Measurements from ENCODE around the gene ENTPD7.

ENTPD7 gene

DNA sequence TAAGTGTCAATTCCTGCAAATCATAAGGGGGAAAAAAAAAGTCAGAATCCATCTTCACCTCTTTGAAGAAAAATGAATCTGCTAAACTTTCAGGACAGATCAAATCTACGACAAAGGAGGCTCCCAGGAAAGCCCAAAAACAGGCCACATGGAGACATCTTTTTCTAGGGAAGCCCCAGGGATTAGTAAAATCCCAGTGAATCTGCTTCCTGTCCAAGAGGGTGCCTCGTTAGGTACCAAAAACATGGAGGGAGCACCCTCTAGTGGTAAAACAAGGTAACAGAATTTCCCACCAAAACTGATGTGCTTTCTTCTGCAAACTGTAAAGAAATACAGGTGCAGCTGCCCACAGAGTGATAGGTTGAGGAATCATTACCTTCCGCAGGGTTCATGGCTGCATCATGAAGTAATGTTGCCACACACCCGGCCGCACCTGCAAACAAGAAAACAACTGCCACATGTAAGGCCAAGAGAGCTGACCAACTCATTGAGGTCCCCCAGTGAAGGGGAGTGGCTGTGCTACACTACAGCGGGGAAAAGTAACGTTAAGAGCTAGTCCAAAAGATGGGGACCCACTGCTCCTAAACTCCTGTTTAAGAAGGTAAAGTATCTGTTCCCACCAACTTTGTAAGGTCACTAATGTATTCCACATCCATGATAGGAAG lies 47.0 kb upstream of the ENTPD7 start:
- ChIA-PET CTCF (interaction anchor here (0.6 to 7.6 kb wide), 38 partner anchors 8 to 1096 kb away, joined by 3 to 104 read pairs (median 4); partner anchors contain the start of genes GOT1 and SLC25A28), POLR2A (interaction anchor here (0.7 to 2.2 kb wide), 4 partner anchors 9 to 176 kb away, joined by 3 to 6 read pairs (median 6); partner anchors contain the start of genes ENTPD7 and SLC25A28)
- H3K4me1 ChIP-seq (ENCODE audit: control insufficient read depth, insufficient read depth, low read length) = 0 out of 2 replicates have a peak, but pooled peaks cover 3% of the 10 kb centered on the region
- no peak overlapping the region for H3K4me3 ChIP-seq (ENCODE audit: low read depth, low read length)
- peaks cover 10 to 52% of the 10 kb centered on the region in 2 experiments; a peak in 1 of 3 replicates for H3K36me3 ChIP-seq (ENCODE audit: control insufficient read depth in 2 of 2, insufficient read depth in 1 of 2, low read length in 2 of 2)
- no peak overlapping the region for H3K27ac ChIP-seq (ENCODE audit: extremely low read depth, low read depth, low read length)
- H3K9me3 ChIP-seq (ENCODE audit: control insufficient read depth, insufficient read depth, low read depth, low read length) = no peaks in the 10 kb centered on the region
- TF ChIP-seq ZNF837 (tag by site-specific recombination; IDR thresholded peaks at IDR 0.05) (no peak), RBAK (tag by site-specific recombination; IDR thresholded peaks at IDR 0.05) (no peak), ZBTB44 (tag by site-specific recombination; IDR thresholded peaks at IDR 0.05) (no peak), ZNF133 (tag by site-specific recombination; IDR thresholded peaks at IDR 0.05) (no peak), ZNF692 (tag by site-specific recombination; IDR thresholded peaks at IDR 0.05) (no peak), ZFP37 (tag by site-specific recombination; IDR thresholded peaks at IDR 0.05) (no peak), ZSCAN30 (tag by site-specific recombination; IDR thresholded peaks at IDR 0.05) (peak; percentile 68), ZBTB8A (tag by site-specific recombination; IDR thresholded peaks at IDR 0.05) (peak; percentile 71), ZNF341 (tag by site-specific recombination; IDR thresholded peaks at IDR 0.05; ENCODE audit: low read depth) (no peak), ZBTB26 (tag by site-specific recombination; optimal IDR thresholded peaks at IDR 0.05) (no peak), YY2 (tag by site-specific recombination; IDR thresholded peaks at IDR 0.05) (no peak), CTCF (tag by site-specific recombination; IDR thresholded peaks at IDR 0.05) (peak; percentile 78), BCL11A (tag by site-specific recombination; IDR thresholded peaks at IDR 0.05; ENCODE audit: low read depth) (no peak), ZNF239 (tag by site-specific recombination; IDR thresholded peaks at IDR 0.05) (no peak), ZBTB11 (tag by site-specific recombination; conservative IDR thresholded peaks at IDR 0.05; ENCODE audit: low read depth) (0 out of 2 replicates have a peak, but pooled peaks have one; percentile 14), ZNF707 (tag by site-specific recombination; IDR thresholded peaks at IDR 0.05) (no peak), ZSCAN23 (tag by site-specific recombination; IDR thresholded peaks at IDR 0.05) (no peak)
- TF ChIP-seq, protein P1, sequence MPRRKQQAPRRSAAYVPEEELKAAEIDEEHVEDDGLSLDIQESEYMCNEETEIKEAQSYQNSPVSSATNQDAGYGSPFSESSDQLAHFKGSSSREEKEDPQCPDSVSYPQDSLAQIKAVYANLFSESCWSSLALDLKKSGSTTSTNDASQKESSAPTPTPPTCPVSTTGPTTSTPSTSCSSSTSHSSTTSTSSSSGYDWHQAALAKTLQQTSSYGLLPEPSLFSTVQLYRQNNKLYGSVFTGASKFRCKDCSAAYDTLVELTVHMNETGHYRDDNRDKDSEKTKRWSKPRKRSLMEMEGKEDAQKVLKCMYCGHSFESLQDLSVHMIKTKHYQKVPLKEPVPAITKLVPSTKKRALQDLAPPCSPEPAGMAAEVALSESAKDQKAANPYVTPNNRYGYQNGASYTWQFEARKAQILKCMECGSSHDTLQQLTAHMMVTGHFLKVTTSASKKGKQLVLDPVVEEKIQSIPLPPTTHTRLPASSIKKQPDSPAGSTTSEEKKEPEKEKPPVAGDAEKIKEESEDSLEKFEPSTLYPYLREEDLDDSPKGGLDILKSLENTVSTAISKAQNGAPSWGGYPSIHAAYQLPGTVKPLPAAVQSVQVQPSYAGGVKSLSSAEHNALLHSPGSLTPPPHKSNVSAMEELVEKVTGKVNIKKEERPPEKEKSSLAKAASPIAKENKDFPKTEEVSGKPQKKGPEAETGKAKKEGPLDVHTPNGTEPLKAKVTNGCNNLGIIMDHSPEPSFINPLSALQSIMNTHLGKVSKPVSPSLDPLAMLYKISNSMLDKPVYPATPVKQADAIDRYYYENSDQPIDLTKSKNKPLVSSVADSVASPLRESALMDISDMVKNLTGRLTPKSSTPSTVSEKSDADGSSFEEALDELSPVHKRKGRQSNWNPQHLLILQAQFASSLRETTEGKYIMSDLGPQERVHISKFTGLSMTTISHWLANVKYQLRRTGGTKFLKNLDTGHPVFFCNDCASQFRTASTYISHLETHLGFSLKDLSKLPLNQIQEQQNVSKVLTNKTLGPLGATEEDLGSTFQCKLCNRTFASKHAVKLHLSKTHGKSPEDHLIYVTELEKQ (tag by site-specific recombination; IDR thresholded peaks at IDR 0.05; ENCODE audit: borderline replicate concordance) = no peak
- TF ChIP-seq, protein P2, sequence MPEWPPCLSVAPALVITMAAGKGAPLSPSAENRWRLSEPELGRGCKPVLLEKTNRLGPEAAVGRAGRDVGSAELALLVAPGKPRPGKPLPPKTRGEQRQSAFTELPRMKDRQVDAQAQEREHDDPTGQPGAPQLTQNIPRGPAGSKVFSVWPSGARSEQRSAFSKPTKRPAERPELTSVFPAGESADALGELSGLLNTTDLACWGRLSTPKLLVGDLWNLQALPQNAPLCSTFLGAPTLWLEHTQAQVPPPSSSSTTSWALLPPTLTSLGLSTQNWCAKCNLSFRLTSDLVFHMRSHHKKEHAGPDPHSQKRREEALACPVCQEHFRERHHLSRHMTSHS (tag by site-specific recombination; IDR thresholded peaks at IDR 0.05) = no peak
- TF ChIP-seq, protein P3, sequence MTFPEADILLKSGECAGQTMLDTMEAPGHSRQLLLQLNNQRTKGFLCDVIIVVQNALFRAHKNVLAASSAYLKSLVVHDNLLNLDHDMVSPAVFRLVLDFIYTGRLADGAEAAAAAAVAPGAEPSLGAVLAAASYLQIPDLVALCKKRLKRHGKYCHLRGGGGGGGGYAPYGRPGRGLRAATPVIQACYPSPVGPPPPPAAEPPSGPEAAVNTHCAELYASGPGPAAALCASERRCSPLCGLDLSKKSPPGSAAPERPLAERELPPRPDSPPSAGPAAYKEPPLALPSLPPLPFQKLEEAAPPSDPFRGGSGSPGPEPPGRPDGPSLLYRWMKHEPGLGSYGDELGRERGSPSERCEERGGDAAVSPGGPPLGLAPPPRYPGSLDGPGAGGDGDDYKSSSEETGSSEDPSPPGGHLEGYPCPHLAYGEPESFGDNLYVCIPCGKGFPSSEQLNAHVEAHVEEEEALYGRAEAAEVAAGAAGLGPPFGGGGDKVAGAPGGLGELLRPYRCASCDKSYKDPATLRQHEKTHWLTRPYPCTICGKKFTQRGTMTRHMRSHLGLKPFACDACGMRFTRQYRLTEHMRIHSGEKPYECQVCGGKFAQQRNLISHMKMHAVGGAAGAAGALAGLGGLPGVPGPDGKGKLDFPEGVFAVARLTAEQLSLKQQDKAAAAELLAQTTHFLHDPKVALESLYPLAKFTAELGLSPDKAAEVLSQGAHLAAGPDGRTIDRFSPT (tag by site-specific recombination; IDR thresholded peaks at IDR 0.05) = no peak

Measured in HEK293 (cell line).